Kidney (tissue), 14 donors: Measurements from ENCODE around the gene GABARAP. TPM values are rescaled to one million over a fixed set of nuclear protein-coding genes. Genes with fewer than 3 reads are reported as not detected.

Experiments used
- DNase-seq, 5 donors: peaks; one replicate each; pipeline ENCODE4 v3.0.0-alpha.2; 2013 to 2020
- FAIRE-seq: peaks from 2 replicates; lab custom pipeline; 2012; peaks lifted over from hg19 to GRCh38; lab: Jason Lieb, UNC
- H3K27ac ChIP-seq, 2 donors: one replicate each; pipeline ENCODE4 v1.7.0; 2013; ENCODE audit warnings: low read depth in 2 of 2, low read length in 2 of 2, inconsistent platforms in 1 of 2
- H3K27me3 ChIP-seq: one replicate; pipeline ENCODE4 v1.7.1; 2013; ENCODE audit warnings: low read length, inconsistent platforms; ENCODE audit not compliant: control insufficient read depth, insufficient read depth
- H3K36me3 ChIP-seq, 3 donors: one replicate each; pipeline versions ENCODE4 v1.7.0 to v1.7.1; 2013; ENCODE audit warnings: low read length in 3 of 3, control low read depth in 1 of 3, inconsistent platforms in 1 of 3; ENCODE audit not compliant: insufficient read depth in 3 of 3, control insufficient read depth in 2 of 3
- H3K4me1 ChIP-seq, 3 donors: one replicate each; pipeline versions ENCODE4 v1.7.0 to v1.7.1; 2013; ENCODE audit warnings: low read length in 3 of 3, inconsistent platforms in 1 of 3, low read depth in 1 of 3; ENCODE audit not compliant: control insufficient read depth in 2 of 3, insufficient read depth in 2 of 3
- H3K4me3 ChIP-seq, 3 donors: one replicate each; pipeline versions ENCODE4 v1.7.0 to v1.8.1; 2013; ENCODE audit warnings: low read length in 3 of 3, control low read depth in 1 of 3, inconsistent platforms in 1 of 3
- H3K9ac ChIP-seq, 3 donors: one replicate each; pipeline versions ENCODE4 v1.7.0 to v1.7.1; 2013; ENCODE audit warnings: low read length in 3 of 3, control low read depth in 1 of 3, inconsistent platforms in 1 of 3
- H3K9me3 ChIP-seq, 3 donors: one replicate each; pipeline versions ENCODE4 v1.7.0 to v1.7.1; 2013; ENCODE audit warnings: low read length in 3 of 3, control low read depth in 1 of 3, inconsistent platforms in 1 of 3; ENCODE audit not compliant: control insufficient read depth in 2 of 3, insufficient read depth in 1 of 3
- CTCF ChIP-seq: IDR thresholded peaks from 3 replicates; pipeline ENCODE4 v1.5.1; 2012; ENCODE audit warnings: mild to moderate bottlenecking, moderate library complexity, borderline replicate concordance; ENCODE audit not compliant: insufficient read depth; ENCODE audit errors: extremely low read depth
- intact Hi-C: fragments of 100-400 bp; cut with DNase I; formaldehyde crosslinking; loops from one replicate; pipeline ENCODE4 v1.11.1; 2022
- polyA plus RNA-seq: library from polyadenylated mRNA; stranded (reverse); fragments of 350-450 nt; fragmentation: Illumina TruSeq; extraction: RNeasy Lipid Tissue Mini Kit (QIAGEN cat#74804); gene quantifications from one replicate; pipeline ENCODE4 v1.2.3, GENCODE V29; 2014; ENCODE audit warnings: low read depth, low replicate concordance; ENCODE audit not compliant: insufficient read depth
- total RNA-seq: library from RNA; stranded (reverse); fragmentation: NEBNext Ultra II Directional; extraction: Animal tissue kit (Norgen Biotek cat#: 25700); gene quantifications from one replicate; pipeline ENCODE4 v1.2.1, GENCODE V29; 2021
- donor health status: control.
- donor health status: control.
- donor health status: control.
- donor health status: control.
- donor health status: control.
- donor health status: DM: yes; HTN: yes; CAD: no.
- donor health status: Normal renal cell carcinoma (clear cell type).

The GABARAP gene
- total and polyA plus RNA-seq, 2 donors from 2014 or later: 477 to 1,483 TPM

DNA sequence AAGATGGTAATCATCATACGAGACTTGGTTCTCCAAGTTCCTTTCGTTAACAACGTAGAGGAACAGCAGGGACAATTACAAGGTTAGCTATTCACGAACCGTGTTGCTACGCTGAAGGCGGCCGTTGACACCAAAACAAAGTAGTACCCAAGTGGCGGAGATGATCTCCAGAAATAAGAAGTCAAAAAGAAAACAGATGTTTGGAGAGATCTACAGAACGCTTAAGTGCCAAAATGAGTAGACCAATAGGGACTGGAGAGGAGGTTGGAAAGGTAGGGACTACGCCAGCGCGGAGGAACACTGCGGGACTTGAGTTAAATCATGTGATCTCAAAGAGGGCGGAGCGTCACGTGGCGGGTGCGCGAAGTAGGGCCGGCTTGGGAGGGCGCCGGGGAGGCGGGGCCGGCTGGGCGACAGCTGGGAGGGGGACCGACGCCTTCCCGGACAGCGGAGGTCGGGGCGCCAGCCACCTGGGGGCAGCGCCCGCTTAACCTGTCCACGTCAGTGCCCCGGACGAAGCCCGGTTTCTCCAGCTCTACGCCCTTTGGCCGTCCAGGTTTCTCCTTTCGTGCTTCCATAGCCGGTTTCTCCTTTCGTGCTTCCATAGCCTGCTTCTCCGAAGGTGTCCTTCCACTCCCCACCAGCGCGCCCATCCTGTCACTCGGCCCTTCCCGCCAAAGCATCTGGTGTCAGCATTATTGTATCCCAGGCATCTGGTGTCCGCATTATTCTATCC, 636 bp upstream of the GABARAP start:
- TF ChIP-seq CTCF: no peak
- no peaks in the 10 kb centered on the region for H3K27me3 ChIP-seq
- peak overlapping the region; percentile 71 to 97 (median 89) for H3K9ac ChIP-seq
- intact Hi-C loops: no loop called here
- FAIRE-seq (no peak), DNase-seq (peak; percentile 96 to 99 (median 98))
- H3K4me3 ChIP-seq: peak overlapping the region; percentile 71 to 99 (median 86)
- peak overlapping the region; percentile 97 to 99 for H3K27ac ChIP-seq
- H3K4me1 ChIP-seq: peaks cover 7 to 23% (median 20%) of the 10 kb centered on the region in 3 donors
- H3K9me3 ChIP-seq: no peaks in the 10 kb centered on the region
- peaks cover 14 to 26% (median 22%) of the 10 kb centered on the region in 3 donors for H3K36me3 ChIP-seq

GRCh38 chr17:7241090-7241733, 1.0 kb downstream of the GABARAP start:
- no peak for TF ChIP-seq CTCF
- intact Hi-C loops: no loop called here
- Histone ChIP-seq H3K4me1 (peaks cover 10 to 26% (median 20%) of the 10 kb centered on the region in 3 donors), H3K4me3 (peak overlapping the region; percentile 86 to 99 (median 99)), H3K9ac (peak overlapping the region; percentile 89 to 100 (median 92)), H3K27ac (peak overlapping the region; percentile 97 to 99), H3K9me3 (no peaks in the 10 kb centered on the region), H3K27me3 (no peaks in the 10 kb centered on the region), H3K36me3 (peaks cover 13 to 25% (median 17%) of the 10 kb centered on the region in 3 donors)
- DNase-seq (peak in 2 of 5 donors; percentile 55), FAIRE-seq (no peak)

- peak overlapping the region in 1 of 2 donors; percentile 97 for H3K27ac ChIP-seq
- H3K9me3 ChIP-seq: no peaks in the 10 kb centered on the region
- peaks cover 7 to 24% (median 14%) of the 10 kb centered on the region in 3 donors for H3K36me3 ChIP-seq
- no peaks in the 10 kb centered on the region for H3K27me3 ChIP-seq
- peaks cover 10 to 31% (median 20%) of the 10 kb centered on the region in 3 donors for H3K4me1 ChIP-seq
- intact Hi-C loops: no loop called here
- H3K4me3 ChIP-seq: peak overlapping the region; percentile 35 to 99 (median 86)
- H3K9ac ChIP-seq: peak overlapping the region in 1 of 3 donors; percentile 89
- TF ChIP-seq CTCF: no peak
- FAIRE-seq: no peak
- DNase-seq: no peak
These were observed 1.9 kb downstream of the GABARAP start for GRCh38 chr17:7240375-7240774.
